HG03139 (cell line): Measurements from ENCODE around the gene S1PR5.
"Not testable (repeated sequence)": the region's sequence is repeated elsewhere in the genome, so short reads cannot be mapped to it uniquely, and the experiment has no call there.

Experiments
- ATAC-seq: cut with Tn5 transposase; IDR thresholded peaks from one replicate; pipeline ENCODE4 v1.9.1; 2021; ENCODE audit not compliant: unreplicated experiment

The S1PR5 gene, protein sequence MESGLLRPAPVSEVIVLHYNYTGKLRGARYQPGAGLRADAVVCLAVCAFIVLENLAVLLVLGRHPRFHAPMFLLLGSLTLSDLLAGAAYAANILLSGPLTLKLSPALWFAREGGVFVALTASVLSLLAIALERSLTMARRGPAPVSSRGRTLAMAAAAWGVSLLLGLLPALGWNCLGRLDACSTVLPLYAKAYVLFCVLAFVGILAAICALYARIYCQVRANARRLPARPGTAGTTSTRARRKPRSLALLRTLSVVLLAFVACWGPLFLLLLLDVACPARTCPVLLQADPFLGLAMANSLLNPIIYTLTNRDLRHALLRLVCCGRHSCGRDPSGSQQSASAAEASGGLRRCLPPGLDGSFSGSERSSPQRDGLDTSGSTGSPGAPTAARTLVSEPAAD

DNA sequence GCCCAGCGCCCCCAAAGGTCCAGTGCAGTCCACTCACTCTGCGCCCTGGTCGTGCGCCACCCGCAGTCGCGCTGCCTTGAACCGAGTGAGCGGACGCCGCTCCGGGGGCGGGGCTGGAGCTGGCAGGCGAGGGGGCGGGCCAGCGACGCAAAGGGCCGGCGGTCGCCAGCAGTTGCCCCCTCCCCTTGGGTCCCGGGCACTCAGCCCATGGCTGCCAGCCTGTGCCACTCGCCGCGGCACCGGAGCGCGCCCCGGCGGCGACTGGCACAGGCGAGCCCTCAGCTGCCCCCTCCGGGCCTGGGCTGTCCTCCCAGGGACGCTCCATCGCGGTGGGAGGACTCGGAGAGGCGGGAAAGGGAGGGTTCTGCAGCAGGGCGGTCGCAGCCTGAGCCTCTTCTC is at the start of gene S1PR5:
Gene S1PR5, minus strand, starts transcription at position 87 of the 399 bp plus-strand sequence. CDS start 2,436 bp downstream, outside the sequence.
- ATAC-seq: no peak

DNA sequence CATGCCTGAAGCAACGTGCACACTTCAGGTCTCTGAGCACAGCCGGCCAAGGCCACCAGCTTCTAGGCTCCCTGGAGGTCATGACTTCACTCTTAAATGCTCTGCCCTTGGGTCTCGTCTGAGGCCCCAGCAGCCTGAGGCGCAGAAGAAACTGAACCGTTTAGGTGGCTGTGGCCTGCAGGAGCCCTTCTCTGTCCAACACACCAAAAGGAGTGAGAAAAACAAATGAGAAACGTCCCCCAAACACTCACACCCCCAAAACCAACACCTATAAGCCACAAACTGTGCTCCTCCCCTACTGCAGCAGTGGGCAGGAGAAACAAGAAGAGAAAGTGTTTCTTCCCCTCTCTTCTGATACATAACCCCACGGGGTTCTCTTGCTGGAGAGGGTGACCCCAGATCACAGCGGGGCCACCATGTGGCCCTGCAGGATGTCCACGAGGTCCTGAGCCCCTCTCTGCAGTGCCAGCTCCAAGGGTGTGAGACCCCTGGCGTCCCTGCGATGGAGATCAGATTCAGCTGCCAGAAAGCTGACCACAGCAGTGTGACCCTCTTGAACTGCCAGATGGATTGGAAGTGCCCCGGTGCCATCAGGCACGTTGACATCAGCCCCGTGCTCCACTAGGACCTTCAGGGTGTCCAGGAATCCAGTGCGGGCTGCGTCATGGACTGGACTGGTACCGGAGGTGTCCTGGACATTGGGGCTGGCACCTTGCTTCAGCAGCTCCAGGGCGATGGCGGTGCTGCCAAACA is 49.6 kb upstream of the S1PR5 start:
- ATAC-seq: no peak

DNA sequence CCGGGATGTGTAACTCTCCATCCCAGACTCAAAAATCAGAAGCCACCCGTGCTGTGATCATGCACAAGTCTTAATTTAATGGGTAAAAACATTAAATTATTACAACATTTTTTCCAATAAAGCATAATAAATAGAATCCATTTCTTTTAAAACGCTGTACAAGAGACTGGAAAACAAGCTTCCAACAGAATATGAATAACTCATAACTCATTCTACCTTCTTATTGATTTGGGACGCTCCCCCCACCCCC is 49.1 kb upstream of the S1PR5 start:
- ATAC-seq: no peak

DNA sequence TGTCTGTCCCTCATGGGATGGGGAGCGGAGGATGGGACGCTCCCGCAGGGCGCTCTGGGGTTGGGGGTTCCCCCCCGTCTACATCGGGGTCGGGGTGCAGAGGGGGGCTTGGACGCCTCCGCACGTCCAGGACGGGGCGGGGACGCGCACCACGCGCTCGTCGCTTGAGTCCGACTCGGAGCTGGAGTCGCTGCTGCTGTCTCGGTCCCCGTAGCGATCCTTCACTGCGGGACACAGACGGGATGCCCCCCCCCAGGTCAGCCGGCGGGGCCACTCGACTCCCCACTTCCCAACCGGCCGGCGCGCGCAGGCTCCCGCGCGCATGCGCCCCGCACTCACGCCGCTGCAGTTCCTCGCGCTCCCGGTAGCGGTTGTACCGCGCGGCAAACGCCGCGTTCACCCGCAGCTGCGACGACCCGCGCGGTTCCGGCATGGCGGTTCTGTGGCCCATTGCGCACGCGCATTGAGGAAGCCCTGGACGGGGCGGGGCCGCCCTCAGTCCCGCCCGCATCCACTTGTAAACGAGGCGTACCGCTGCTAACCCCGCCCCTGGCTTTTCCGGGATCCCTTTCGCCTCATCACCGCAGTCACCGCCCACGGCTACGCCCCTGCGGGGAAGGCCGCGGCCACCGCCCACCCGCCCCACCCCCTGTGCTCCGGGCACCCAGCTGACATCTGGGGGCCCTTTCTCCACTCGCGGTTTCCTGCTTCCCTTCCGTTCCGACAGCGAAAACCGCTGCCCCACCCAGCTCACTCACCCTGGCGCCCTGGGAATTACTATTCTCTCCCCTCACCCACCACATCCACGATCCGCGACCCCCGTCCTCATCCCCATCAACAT is 48.5 kb upstream of the S1PR5 start, which contains the start of gene KRI1:
Gene KRI1, minus strand, starts transcription at position 444 of the 841 bp plus-strand sequence. Its CDS starts 11 bp downstream, at position 433.
- peak; percentile 28 for ATAC-seq

DNA sequence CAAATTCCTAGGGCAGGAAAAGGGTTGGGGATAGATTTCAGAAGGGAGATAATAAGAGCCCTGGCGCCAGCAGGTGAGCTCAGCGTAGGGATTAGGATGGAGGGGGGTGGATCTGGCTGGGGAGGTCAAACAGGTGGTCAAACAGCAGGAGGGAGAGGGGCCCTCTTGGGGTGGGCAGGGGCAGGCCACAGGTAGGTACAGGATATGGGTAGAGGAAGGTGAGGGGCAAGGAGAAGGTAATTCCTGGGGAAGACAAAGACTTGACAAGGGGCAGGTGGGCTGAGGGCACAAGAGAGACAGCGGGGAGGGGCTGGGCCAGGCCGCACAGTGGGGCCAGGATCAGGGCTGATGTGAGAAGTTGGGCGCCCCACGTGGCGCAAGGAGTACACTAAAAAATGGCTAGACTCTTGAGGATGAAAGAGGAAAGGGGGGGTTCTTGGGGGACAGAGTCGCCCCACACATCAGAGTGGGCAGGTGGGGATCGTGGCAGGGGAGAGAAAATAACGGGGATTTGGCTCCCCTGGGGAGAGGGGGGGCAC is 47.9 kb upstream of the S1PR5 start:
- ATAC-seq: no peak

DNA sequence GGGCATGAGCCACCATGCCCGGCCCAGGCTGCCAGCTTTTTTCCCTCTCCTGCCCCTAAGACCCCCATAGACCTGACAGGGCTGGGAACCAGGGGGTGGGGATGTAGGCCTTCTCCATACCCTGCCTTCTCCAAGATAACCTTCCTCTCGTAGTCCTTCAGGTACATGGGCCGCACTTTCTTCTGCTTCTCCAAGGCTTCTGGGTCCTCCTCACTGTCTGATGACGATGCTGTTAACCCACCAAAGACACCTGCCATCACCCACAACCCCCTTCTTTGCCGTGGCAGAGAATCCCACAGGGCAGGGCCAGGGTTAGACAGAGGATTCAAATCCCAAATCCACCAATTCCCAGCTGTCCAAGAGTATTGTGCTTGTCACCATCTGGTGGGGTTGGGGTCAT is 45.4 kb upstream of the S1PR5 start:
- no peak for ATAC-seq

DNA sequence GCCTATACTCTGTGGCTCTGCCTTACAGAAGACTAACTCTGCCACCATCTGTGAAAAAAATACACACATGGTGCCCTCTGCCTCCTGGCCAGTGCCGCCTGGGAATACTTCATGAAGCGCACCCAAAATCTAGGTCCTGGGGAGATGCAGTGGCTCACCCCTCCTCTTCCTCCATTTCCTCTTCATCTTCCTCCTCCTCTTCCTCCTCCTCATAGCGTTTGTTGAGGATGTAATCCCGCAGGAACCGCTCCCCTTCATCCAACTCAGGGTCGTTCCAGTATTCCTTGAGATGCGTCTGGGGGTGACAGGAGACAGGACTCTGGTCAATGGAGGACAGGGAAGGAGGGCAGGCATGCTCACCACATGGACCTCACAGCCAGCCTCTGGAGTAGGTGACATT is 42.9 kb upstream of the S1PR5 start:
- no peak for ATAC-seq

DNA sequence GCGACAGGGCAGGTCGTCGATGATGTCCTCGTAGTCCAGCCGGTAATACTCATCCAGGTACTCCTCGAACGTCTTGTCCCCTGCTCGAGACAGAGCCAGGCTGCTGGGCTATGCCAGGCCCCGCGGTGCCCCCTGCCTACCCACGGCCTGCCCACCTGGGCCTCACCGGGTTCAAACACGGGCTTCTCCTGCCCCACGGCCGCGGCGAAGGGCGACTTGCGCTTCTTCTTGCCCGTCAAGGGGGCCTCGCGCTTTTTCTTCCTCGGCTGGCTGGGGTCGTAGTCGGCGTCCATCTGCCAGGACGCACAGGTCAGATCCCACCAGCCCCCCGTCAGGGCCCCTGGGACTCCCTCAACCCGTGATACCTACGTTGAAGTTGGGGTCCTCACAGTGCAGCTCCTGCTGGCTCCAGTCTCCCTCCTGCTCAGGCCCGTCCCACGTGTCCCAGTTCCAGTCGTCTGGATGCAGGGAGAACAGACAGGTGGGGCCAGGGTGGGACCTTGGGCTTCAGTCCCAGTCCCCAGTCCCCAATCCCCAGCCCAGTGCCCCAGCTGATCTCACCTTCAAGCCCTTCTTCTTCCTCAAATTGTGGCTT is 40.5 kb upstream of the S1PR5 start:
- ATAC-seq: no peak

DNA sequence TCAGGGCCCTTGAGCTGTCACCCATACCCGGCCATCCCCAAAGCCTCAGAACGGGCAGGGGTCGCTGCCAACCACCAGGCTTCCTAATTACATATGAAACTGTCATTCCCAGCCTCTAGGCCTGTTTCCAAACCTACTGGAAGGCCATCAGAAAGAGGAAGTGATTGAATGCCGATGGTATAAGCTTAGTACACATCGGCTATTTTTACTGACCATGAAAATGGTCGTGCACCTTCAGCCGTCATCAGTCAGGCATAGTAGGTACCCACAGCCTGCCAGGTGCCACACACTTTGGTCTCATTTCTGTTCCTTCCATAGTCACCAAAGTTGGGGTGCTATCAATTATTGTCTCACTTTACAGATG is 38.3 kb upstream of the S1PR5 start:
- no peak for ATAC-seq

DNA sequence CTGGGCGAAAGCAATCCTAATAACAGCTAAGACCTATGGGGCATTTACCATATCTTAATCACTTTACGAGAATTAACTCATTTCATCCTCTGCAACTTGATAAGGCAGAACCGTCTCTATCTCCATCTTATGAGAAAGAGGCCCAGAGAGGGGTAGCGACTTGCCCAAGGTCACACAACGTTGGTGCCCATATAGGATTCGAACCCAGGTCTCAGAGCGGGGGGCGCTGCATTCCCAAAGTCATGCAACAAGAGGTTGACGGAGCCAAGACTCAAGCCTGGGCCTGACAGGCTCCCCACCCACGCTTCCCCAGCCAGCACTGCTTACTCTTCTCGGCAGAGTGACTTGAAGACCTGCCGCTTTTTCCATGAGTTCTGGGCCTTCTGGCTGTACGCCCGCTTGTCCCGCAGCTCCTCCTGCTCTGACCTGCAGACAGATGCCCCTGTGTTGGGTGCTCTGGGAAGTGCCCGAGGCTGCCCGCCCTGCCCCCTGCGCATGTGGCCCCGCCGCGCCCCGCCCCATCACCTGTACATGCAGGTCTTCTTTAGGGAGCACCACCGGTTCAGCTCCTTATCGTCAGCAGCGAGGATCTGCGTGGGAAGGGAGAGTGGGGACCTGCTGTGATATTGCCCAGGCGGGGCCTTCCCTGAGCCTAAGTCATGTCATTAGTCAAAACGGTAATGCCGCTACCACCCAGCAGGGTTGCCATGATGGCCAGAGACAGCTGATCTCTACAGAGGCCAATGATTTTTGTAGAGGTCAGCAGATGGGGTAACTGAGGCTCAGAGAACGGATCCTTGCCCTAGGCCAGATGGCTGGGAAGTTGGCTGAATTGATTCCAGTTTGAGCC is 37.7 kb upstream of the S1PR5 start:
- ATAC-seq: no peak

DNA sequence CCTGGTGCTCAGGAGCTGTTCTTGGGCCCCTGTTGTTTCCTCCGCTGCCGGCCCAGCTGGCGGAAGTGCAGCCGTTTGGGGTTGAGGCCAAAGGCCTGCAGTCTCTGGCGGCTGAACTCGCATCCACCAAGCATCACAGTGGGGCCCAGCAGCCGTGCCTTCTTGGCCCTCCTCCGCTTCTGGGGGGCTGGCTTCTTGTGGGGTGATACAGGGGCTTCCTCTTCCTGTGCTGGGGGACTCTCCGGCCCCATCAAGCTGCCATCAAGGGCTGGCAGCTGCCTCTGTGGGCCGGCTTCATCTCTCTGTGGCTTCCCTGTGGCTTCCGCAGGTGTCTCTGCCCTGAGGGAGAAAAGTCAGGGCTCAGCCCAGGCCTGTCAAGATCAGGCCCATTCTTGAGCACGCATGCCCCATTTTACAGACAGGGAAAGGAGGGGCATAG is 36.7 kb upstream of the S1PR5 start:
- ATAC-seq: no peak

DNA sequence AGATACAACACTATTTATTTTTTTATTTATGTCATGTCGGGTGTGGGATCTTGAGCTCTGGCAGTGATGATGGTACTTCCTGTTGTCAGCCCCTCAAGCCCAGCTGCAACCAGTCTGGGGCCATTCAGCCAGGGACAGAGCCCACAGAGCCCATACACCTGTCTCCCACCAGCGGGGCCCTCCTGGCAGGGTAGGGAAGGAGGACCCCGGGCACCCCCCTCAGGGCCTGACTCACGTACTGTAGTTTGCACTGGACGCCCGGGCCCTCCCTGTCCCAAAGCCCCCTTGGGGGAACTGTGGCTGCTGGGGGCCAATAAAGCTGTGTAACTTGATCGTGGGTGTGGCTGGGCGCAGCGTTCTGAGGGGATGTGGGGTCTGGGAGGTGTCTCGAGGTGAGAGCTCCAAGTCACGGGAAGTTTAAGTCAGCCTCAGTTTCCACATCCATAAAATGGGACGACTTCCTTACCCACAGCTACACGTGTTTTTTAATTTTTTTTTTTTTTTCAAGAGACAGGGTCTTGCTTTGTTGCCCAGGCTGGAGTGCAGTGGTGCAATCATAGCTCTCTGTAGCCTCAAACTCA is 35.9 kb upstream of the S1PR5 start:
- no peak for ATAC-seq

DNA sequence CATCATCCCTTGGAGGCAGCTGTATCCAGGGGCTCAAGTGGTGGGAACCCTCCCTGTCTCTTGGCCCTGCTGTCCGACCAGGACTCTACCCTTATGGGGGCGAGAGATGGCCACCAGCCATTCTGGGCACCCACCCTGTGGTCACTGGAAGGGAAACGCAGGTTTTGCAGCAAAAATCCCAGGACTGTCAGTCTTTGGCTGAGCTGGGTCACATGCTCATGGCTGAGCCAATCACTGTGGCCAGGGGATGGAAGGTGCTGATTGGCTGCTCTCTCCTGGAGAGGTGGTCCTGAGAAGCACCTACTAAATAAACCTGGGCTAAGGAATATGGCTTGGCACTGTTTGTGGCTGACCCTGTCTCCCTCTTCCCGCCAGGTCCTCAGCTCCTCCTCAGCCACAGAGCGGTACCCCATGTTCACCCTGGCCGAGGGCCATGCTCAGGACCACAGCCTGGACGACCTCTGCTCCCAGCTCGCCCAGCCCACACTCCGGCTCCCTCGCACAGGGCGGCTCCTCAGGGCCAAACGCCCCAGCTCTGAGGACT is 35.3 kb upstream of the S1PR5 start:
- no peak for ATAC-seq

DNA sequence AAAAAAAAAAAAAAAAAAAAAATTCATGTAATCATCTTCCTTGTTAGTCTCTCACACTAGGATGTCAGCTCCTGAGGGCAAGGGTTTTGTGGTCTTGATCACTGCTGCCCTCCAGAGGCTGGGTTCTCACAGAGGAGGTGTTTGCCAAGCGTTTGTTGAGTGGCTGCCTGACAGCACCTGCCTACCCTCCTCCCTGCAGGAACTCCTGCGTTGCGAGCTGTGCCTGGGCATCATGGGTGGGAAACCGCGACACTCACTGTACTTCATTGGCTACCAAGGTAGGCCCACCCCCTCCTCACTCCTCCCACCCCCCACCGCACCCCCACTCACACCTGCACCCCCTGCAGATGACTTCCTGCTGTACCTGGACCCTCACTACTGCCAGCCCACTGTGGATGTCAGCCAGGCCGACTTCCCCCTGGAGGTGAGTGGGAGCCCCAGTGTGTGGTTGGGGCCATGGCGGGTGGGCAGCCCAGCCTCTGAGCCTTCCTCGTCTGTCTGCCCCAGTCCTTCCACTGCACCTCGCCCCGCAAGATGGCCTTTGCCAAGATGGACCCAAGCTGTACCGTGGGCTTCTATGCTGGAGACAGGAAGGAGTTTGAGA is 34.6 kb upstream of the S1PR5 start:
- ATAC-seq: no peak

DNA sequence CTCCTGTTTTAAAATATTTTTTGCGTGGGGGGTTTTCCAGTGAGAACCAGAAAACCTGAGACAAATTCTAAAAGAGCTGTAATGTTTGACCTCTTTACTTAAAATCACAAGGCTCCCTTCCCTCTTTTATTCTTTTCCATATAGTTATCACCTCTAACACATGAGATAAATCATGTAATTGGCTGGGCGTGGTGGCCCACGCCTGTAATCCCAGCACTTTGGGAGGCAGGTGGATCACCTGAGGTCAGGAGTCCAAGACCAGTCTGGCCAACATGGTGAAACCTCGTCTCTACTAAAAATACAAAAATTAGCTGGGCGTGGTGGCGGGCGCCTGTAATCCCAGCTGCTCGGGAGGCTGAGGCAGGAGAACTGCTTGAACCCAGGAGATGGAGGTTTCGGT is 33.8 kb upstream of the S1PR5 start:
- ATAC-seq: not testable (repeated sequence)

DNA sequence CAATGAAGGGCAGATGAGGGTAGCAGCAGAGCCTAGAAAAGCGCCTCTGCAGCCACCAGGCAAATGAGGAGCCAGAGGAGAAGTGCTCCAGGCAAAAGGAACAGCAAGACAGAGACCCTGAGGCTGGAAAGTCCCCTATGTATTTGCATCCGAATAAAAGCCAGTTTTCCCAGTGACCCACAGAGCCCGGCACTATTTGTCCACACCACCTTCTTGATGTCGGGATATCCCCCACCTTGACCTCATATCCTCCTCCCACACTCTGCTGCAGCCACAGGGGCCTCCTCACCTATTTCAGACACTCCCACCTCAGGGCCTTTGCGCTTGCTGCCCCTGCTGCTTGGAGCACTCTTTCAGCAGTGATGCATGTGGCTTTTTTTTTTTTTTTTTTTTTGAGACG is 33.1 kb upstream of the S1PR5 start:
- no peak for ATAC-seq

DNA sequence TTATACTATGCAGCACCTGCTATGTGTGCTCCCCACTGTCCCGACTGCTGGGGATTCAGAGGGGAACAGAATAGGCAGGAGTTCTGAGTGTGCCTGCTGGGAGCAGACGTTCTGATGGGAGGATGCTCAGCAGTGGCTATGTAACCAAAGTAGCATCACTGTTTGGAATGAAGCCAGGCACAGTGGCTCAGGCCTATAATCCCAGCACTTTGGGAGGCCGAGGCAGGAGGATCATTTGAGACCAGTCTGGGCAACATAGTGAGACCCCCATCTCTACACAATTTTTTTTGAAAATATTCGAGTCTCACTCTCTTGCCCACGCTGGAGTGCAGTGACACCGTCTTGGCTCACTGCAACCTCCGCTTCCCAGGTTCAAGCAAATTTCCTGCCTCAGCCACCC is 32.5 kb upstream of the S1PR5 start:
- ATAC-seq: no peak

DNA sequence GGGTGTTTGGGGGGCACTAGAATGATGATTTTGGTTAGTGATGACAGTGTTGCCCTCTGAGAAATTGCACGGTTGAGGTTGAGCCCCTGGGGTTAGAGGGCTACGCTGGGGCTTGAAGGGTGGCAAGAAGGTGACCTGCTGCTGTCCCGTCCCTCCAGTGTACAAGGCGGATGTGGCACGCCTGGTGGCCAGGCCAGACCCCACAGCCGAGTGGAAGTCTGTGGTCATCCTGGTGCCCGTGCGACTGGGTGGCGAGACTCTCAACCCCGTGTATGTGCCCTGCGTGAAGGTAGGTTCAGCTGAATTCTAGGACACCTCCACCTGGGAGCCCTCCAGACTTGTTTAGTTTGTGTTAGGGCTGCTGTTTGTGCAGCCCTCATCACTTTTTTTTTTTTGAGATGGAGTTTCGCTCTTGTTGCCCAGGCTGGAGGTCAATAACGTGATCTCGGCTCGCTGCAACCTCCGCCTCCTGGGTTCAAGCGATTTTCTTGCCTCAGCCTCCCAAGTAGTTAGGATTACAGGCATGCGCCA is 31.6 kb upstream of the S1PR5 start:
- no peak for ATAC-seq

DNA sequence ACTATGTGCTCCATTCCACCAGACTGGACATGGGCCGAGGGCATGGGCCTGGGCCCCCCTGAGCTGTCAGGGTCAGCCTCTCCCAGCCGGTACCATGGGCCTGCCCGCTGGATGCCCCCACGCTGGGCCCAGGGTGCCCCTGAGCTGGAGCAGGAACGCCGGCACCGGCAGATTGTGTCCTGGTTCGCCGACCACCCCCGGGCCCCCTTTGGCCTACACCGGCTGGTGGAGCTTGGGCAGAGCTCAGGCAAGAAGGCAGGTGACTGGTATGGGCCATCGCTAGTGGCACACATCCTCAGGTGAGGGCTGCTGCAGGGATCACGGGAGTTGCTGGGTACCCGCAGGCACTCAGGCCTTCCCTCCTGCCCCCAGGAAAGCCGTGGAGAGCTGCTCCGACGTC is 29.6 kb upstream of the S1PR5 start:
- no peak for ATAC-seq
